GM12878 (cell line): Measurements from ENCODE around the gene TCEA2. TPM values are rescaled to one million over a fixed set of nuclear protein-coding genes. Genes with fewer than 3 reads are reported as not detected.

Source experiments
- ATAC-seq: fragments of 200-7000 bp; cut with Tn5 transposase; 3 replicates; pipeline ENCODE4 v1.9.1; 2020; ENCODE audit warnings: mild to moderate bottlenecking, moderate library complexity
- BruUV-seq: library from RNA; stranded (reverse); fragments of 400-500 nt; replicated peaks from 2 replicates; lab custom pipeline; 2021; lab: Mats Ljungman, UMichigan
- CTCF ChIA-PET: fragments of 300-600 bp; sonication (Branson Sonifier 250); formaldehyde crosslinking; extraction: SDS; loops from one replicate; lab custom pipeline; 2021; ENCODE audit warnings: inconsistent platforms; lab: Yijun Ruan, JAX
- POLR2A ChIA-PET: fragments of 350-600 bp; formaldehyde crosslinking; extraction: SDS; loops from one replicate; lab custom pipeline; 2021; ENCODE audit warnings: inconsistent platforms; lab: Charles Lee
- RAD21 ChIA-PET: fragments of 300-600 bp; sonication (Branson Sonifier 250); formaldehyde crosslinking; loops from one replicate; lab custom pipeline; 2023; ENCODE audit warnings: antibody characterized with exemption; ENCODE audit not compliant: unreplicated experiment; lab: Charles Lee
- SMC1A ChIA-PET: fragments of 300-600 bp; sonication (Branson Sonifier 250); formaldehyde crosslinking; loops from one replicate; lab custom pipeline; 2023; ENCODE audit not compliant: unreplicated experiment, uncharacterized antibody; lab: Charles Lee
- DNase-seq: peaks from one replicate; pipeline ENCODE4 v3.0.0-alpha.2; 2011; ENCODE audit warnings: low read depth, low spot score
- FAIRE-seq: peaks from 3 replicates; lab custom pipeline; 2011; peaks lifted over from hg19 to GRCh38; lab: Jason Lieb, UNC
- H2AFZ ChIP-seq: 2 replicates; pipeline ENCODE4 v1.6.0; 2011; ENCODE audit warnings: low read depth, low read length, control low read depth; ENCODE audit not compliant: control insufficient read depth
- H3K27ac ChIP-seq: 2 replicates; pipeline ENCODE4 v1.5.1; 2011; ENCODE audit warnings: control low read depth; ENCODE audit not compliant: control insufficient read depth, insufficient read depth
- H3K27me3 ChIP-seq, 2 experiments: replicated peaks in 1 of 2; 2 replicates each; pipeline versions ENCODE4 v1.6.0 to v1.6.1; 2011; ENCODE audit warnings: low read length in 1 of 2; ENCODE audit not compliant: control insufficient read depth in 2 of 2, insufficient read depth in 2 of 2
- H3K36me3 ChIP-seq, 2 experiments: 2 replicates each; pipeline ENCODE4 v1.5.1; 2011; ENCODE audit warnings: low read length in 1 of 2; ENCODE audit not compliant: control insufficient read depth in 2 of 2, insufficient read depth in 2 of 2
- H3K4me1 ChIP-seq: 2 replicates; pipeline ENCODE4 v1.6.1; 2011; ENCODE audit warnings: mild to moderate bottlenecking, low read length, moderate library complexity, mixed read lengths; ENCODE audit not compliant: control insufficient read depth, insufficient read depth
- H3K4me2 ChIP-seq: 2 replicates; pipeline ENCODE4 v1.6.0; 2011; ENCODE audit warnings: control low read depth; ENCODE audit not compliant: control insufficient read depth, insufficient read depth
- H3K4me3 ChIP-seq: fragments of 200-600 bp; sonication (generic); 2 replicates; pipeline ENCODE4 v1.5.1; 2016
- H3K79me2 ChIP-seq: 2 replicates; pipeline ENCODE4 v1.6.0; 2011; ENCODE audit warnings: low read length; ENCODE audit not compliant: control insufficient read depth, insufficient read depth
- H3K9ac ChIP-seq: 2 replicates; pipeline ENCODE4 v1.8.0; 2011; ENCODE audit warnings: low read length, control low read depth, mixed read lengths; ENCODE audit not compliant: control insufficient read depth, insufficient read depth
- H3K9me3 ChIP-seq: replicated peaks from 3 replicates; pipeline ENCODE4 v1.5.1; 2011; ENCODE audit warnings: mild to moderate bottlenecking, low read length; ENCODE audit not compliant: control insufficient read depth, insufficient read depth
- H4K20me1 ChIP-seq: 2 replicates; pipeline ENCODE4 v1.6.0; 2011; ENCODE audit not compliant: control insufficient read depth, insufficient read depth
- CEBPZ ChIP-seq: fragments of 150-350 bp; IDR thresholded peaks from 2 replicates; pipeline ENCODE4 v1.6.1; 2016; ENCODE audit warnings: low read depth, low read length
- PAX8 ChIP-seq: fragments of 450-650 bp; IDR thresholded peaks from 2 replicates; pipeline ENCODE4 v1.6.1; 2017; ENCODE audit warnings: mild to moderate bottlenecking, moderate library complexity
- SPI1 ChIP-seq: IDR thresholded peaks from 2 replicates; pipeline ENCODE4 v1.6.1; 2011; ENCODE audit warnings: low read depth, mild to moderate bottlenecking, low read length, moderate library complexity, borderline replicate concordance; ENCODE audit not compliant: insufficient read depth
- TCF3 ChIP-seq: IDR thresholded peaks from 2 replicates; pipeline ENCODE4 v1.6.1; 2012; ENCODE audit warnings: low read depth, mild to moderate bottlenecking, low read length, borderline replicate concordance; ENCODE audit not compliant: insufficient read depth
- ZBTB4 ChIP-seq: fragments of 450-650 bp; formaldehyde crosslinking; IDR thresholded peaks from 2 replicates; pipeline ENCODE4 v1.4.0; 2022; ENCODE audit warnings: mild to moderate bottlenecking, moderate library complexity
- ZNF24 ChIP-seq: fragments of 450-650 bp; IDR thresholded peaks from 2 replicates; pipeline ENCODE4 v1.6.1; 2017; ENCODE audit warnings: antibody characterized with exemption, mild to moderate bottlenecking
- WGBS: methylation state at CpG from one replicate; pipeline ENCODE4 v1.1.6; 2016; ENCODE audit warnings: low lambda C conversion rate; ENCODE audit not compliant: insufficient replicate concordance, insufficient coverage; ENCODE audit errors: missing lambda C conversion rate; 5-methylcytosine and 5-hydroxymethylcytosine counted together
- in situ Hi-C: fragments of 300-500 bp; cut with MboI; formaldehyde crosslinking; loops from 9 replicates; pipeline ENCODE4 v1.14.3; 2018; ENCODE audit warnings: mixed read lengths
- intact Hi-C: fragments of 100-400 bp; cut with micrococcal nuclease; formaldehyde crosslinking; loops from one replicate; pipeline ENCODE4 v1.14.2; 2022; ENCODE audit not compliant: unreplicated experiment
- polyA plus RNA-seq, 11 experiments: library from polyadenylated mRNA; depleted of rRNA in 4 of 11; unstranded in 6 of 11; stranded (reverse) in 5 of 11; fragments of >200 nt; fragmentation: Nextera tagmentation in 4 of 11; fragmentation: Illumina TruSeq in 1 of 11; extraction: Ambion mirVana in 4 of 11; extraction: Trizol in 1 of 11; gene quantifications; 1 replicate in 1 of 11; 2 replicates in 10 of 11; pipeline versions ENCODE4 v1.2.1 to v1.2.3, GENCODE V29; 2011 to 2016; ENCODE audit warnings: inconsistent platforms in 2 of 11, missing spikeins in 2 of 11, low read depth in 1 of 11
- total RNA-seq, 4 experiments: library from RNA; depleted of rRNA in 3 of 4; stranded (reverse); fragments of >200 nt in 3 of 4; fragmentation: Illumina TruSeq in 1 of 4; extraction: Trizol in 1 of 4; gene quantifications; 2 replicates each; pipeline versions ENCODE4 v1.2.1 to v1.2.3, GENCODE V29; 2013 to 2021
- TF ChIP-seq, protein P1 (sequence below): IDR thresholded peaks from 2 replicates; pipeline ENCODE4 v1.6.1; 2012; ENCODE audit warnings: improper control_type of control experiment, low read depth, low read length; ENCODE audit not compliant: insufficient replicate concordance

TCEA2 gene
- total and polyA plus RNA-seq, 10 of the 15 experiments (the other 5 are each of a cell fraction or from before 2014, with no cell fraction given) = 3.4 to 42.5 (median 13.3) TPM

- TF ChIP-seq CEBPZ = no peak
Measured at GRCh38 chr20:64095927-64096326, 32.9 kb downstream of the TCEA2 start (continued).

DNA sequence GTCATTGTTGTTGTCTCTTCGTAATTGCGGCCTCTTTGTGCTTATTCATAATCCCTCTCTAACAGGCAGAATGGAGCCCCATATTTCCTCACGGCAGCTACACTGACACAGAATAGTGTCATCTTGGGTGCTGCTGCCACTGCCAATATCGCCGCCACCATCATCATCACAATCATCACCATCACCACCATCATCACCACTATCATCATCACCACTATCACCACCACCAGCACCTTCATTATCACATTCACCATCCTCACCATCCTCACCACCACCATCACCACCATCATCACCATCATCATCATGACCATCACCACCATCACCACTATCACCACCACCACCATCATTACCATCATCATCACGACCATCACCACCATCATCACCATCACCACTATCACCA is 33.5 kb downstream of the TCEA2 start:
- no peak for ATAC-seq
- DNase-seq = no peak
- 84% methylated on average over 6 of the region's 6 CpGs for WGBS
- ChIA-PET RAD21 (interaction anchor here (1.3 kb wide), 1 partner anchor 24 kb away, joined by 3 read pairs; no protein-coding TSS in a partner anchor), CTCF (no interaction called here), SMC1A (no interaction called here), POLR2A (no interaction called here)
- in situ Hi-C loops = no loop called here
- BruUV-seq = no TSS peak
- Histone ChIP-seq H3K27ac (no peak overlapping the region), H2AFZ (no peak overlapping the region), H3K4me3 (no peak overlapping the region), H3K4me2 (no peak overlapping the region), H3K36me3 (no peaks in the 10 kb centered on the region), H3K9me3 (no peaks in the 10 kb centered on the region), H3K79me2 (no peaks in the 10 kb centered on the region), H4K20me1 (no peaks in the 10 kb centered on the region), H3K27me3 (peaks cover 1 to 6% of the 10 kb centered on the region in 2 experiments; a peak in 3 of 4 replicates), H3K4me1 (peaks cover 16% of the 10 kb centered on the region), H3K9ac (no peak overlapping the region)
- FAIRE-seq = no peak
- TF ChIP-seq ZBTB4 (CRISPR knock-in tag) = no peak
- no peak for TF ChIP-seq SPI1
- TF ChIP-seq, protein P1, sequence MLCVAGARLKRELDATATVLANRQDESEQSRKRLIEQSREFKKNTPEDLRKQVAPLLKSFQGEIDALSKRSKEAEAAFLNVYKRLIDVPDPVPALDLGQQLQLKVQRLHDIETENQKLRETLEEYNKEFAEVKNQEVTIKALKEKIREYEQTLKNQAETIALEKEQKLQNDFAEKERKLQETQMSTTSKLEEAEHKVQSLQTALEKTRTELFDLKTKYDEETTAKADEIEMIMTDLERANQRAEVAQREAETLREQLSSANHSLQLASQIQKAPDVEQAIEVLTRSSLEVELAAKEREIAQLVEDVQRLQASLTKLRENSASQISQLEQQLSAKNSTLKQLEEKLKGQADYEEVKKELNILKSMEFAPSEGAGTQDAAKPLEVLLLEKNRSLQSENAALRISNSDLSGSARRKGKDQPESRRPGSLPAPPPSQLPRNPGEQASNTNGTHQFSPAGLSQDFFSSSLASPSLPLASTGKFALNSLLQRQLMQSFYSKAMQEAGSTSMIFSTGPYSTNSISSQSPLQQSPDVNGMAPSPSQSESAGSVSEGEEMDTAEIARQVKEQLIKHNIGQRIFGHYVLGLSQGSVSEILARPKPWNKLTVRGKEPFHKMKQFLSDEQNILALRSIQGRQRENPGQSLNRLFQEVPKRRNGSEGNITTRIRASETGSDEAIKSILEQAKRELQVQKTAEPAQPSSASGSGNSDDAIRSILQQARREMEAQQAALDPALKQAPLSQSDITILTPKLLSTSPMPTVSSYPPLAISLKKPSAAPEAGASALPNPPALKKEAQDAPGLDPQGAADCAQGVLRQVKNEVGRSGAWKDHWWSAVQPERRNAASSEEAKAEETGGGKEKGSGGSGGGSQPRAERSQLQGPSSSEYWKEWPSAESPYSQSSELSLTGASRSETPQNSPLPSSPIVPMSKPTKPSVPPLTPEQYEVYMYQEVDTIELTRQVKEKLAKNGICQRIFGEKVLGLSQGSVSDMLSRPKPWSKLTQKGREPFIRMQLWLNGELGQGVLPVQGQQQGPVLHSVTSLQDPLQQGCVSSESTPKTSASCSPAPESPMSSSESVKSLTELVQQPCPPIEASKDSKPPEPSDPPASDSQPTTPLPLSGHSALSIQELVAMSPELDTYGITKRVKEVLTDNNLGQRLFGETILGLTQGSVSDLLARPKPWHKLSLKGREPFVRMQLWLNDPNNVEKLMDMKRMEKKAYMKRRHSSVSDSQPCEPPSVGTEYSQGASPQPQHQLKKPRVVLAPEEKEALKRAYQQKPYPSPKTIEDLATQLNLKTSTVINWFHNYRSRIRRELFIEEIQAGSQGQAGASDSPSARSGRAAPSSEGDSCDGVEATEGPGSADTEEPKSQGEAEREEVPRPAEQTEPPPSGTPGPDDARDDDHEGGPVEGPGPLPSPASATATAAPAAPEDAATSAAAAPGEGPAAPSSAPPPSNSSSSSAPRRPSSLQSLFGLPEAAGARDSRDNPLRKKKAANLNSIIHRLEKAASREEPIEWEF = no peak
- TF ChIP-seq TCF3 = no peak
- TF ChIP-seq ZNF24 = no peak
- TF ChIP-seq PAX8 = no peak
- intact Hi-C loops = no loop called here
